Measurements from ENCODE around the gene ABCC1. TPM values are rescaled to one million over a fixed set of nuclear protein-coding genes. Genes with fewer than 3 reads are reported as not detected.

The ABCC1 gene
- total RNA-seq, 2 experiments from 2014 or later = 42.9 to 44.8 TPM

DNA sequence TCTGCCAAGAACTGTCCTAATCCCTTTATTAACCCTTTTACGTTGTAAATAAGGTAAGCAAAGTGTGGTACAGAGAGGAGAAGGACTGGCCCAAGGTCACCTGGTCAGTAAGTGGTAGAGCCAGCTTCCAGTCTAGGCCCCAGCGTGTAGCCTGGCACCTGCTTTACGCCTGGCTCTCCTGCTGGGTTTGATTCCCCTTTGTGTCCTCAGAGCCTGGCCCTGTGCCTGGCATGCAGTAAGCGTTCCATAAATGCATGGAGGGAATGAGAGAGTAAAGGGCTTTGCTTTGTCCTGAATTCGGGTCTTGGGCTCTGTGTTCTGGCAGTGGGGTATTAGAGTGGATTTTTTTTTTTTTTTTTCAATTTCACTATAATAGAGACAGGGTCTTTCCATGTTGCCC lies 62.7 kb downstream of the ABCC1 start:
- Mint-ChIP-seq H3K27ac (no peak overlapping the region), H3K9me3 (no peaks in the 10 kb centered on the region), H3K4me3 (no peak overlapping the region), H3K4me1 (ENCODE audit: low read depth) (peaks cover 9% of the 10 kb centered on the region), H3K36me3 (ENCODE audit: low read depth) (peaks cover 85% of the 10 kb centered on the region), H3K27me3 (no peaks in the 10 kb centered on the region)
- no peak for ATAC-seq (ENCODE audit: poor library complexity)
- CTCF ChIA-PET = no interaction called here
- Histone ChIP-seq H3K4me1 (ENCODE audit: insufficient read depth, low read length) (peaks cover 7% of the 10 kb centered on the region), H3K4me3 (ENCODE audit: low read length) (no peak overlapping the region), H3K9me3 (ENCODE audit: control insufficient read depth in 1 of 2, insufficient read depth in 1 of 2, low read length in 2 of 2) (no peaks in the 10 kb centered on the region), H3K36me3 (ENCODE audit: insufficient read depth, low read length) (peaks cover 67% of the 10 kb centered on the region), H3K27ac (ENCODE audit: low read depth in 1 of 2, low read length in 2 of 2) (no peak overlapping the region), H3K27me3 (ENCODE audit: control insufficient read depth in 1 of 2, insufficient read depth in 2 of 2, low read length in 2 of 2) (no peaks in the 10 kb centered on the region)
- TF ChIP-seq, protein P1, sequence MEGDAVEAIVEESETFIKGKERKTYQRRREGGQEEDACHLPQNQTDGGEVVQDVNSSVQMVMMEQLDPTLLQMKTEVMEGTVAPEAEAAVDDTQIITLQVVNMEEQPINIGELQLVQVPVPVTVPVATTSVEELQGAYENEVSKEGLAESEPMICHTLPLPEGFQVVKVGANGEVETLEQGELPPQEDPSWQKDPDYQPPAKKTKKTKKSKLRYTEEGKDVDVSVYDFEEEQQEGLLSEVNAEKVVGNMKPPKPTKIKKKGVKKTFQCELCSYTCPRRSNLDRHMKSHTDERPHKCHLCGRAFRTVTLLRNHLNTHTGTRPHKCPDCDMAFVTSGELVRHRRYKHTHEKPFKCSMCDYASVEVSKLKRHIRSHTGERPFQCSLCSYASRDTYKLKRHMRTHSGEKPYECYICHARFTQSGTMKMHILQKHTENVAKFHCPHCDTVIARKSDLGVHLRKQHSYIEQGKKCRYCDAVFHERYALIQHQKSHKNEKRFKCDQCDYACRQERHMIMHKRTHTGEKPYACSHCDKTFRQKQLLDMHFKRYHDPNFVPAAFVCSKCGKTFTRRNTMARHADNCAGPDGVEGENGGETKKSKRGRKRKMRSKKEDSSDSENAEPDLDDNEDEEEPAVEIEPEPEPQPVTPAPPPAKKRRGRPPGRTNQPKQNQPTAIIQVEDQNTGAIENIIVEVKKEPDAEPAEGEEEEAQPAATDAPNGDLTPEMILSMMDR (IDR thresholded peaks at IDR 0.05) = no peak
- POLR2A ChIA-PET = no interaction called here
- intact Hi-C loops (cut with DNase I, micrococcal nuclease) = no loop called here
- no peak for DNase-seq

DNA sequence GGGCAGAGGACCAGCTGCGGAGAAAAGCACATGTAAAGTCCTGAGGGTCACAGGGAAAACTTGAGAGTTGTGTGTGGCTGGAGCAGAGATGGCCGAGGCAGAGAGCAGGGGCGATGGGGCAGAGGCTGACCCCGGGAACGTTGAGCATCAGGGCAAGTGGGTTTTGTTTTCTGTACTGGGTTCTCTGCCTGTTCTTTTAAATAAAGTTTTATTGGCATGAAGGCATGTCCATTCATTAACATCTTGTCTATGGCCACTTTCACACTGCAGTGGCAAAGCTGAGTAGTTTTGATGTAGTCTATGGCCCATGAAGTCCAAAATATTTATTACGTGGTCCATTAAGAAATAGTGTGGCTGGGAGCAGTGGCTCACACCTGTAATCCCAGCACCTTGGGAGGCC lies 64.4 kb downstream of the ABCC1 start:
- ATAC-seq (ENCODE audit: poor library complexity) (no peak), DNase-seq (no peak)
- H3K4me1 Mint-ChIP-seq (ENCODE audit: low read depth) = no peaks in the 10 kb centered on the region
- no peaks in the 10 kb centered on the region for H3K9me3 Mint-ChIP-seq
- H3K36me3 Mint-ChIP-seq (ENCODE audit: low read depth) = peaks cover 93% of the 10 kb centered on the region
- TF ChIP-seq, protein P1 (IDR thresholded peaks at IDR 0.05) = no peak
- intact Hi-C loops (cut with DNase I, micrococcal nuclease) = no loop called here
- Histone ChIP-seq H3K4me3 (ENCODE audit: low read length) (no peak overlapping the region), H3K9me3 (ENCODE audit: control insufficient read depth in 1 of 2, insufficient read depth in 1 of 2, low read length in 2 of 2) (no peaks in the 10 kb centered on the region), H3K27me3 (ENCODE audit: control insufficient read depth in 1 of 2, insufficient read depth in 2 of 2, low read length in 2 of 2) (no peaks in the 10 kb centered on the region), H3K36me3 (ENCODE audit: insufficient read depth, low read length) (peaks cover 74% of the 10 kb centered on the region), H3K27ac (ENCODE audit: low read depth in 1 of 2, low read length in 2 of 2) (no peak overlapping the region), H3K4me1 (ENCODE audit: insufficient read depth, low read length) (no peaks in the 10 kb centered on the region)
- CTCF ChIA-PET = no interaction called here
- POLR2A ChIA-PET = no interaction called here
- H3K4me3 Mint-ChIP-seq = no peak overlapping the region
- H3K27ac Mint-ChIP-seq = no peak overlapping the region
- H3K27me3 Mint-ChIP-seq = no peaks in the 10 kb centered on the region

DNA sequence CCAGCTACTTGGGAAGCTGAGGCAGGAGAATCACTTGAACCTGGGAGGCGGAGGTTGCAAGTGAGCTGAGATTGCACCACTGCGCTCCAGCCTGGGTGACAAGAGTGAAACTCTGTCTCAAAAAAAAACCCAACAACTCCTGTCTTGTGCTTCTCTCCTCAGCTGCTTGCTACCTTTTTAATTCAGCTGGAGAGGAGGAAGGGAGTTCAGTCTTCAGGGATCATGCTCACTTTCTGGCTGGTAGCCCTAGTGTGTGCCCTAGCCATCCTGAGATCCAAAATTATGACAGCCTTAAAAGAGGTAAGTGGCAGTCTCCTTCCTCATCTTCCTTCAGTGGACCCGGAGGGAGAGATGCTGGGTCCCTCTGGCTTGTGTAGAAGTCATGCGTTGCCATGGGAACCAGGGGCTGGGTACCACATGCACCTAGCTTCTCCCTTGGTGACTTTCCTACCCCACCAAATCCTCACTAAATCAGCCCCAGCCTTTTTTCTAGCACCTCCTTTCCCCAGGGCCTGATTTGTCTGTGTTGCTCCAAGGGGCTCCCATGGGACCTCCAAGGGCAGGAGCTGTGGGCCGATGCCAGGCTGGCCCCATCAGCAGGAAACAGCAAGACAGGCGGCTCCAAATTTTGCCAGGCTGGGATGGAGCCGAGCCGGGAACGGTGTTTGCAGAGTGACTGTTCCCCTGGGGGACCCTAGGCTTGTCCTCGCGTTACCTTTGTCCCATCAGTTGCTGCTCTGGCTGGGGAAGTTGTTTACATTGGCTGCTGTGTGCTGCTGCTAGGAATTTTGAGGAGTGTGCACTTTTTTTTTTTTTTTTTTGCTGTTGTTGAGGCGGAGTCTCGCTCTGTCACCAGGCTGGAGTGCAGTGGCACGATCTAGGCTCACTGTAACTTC lies 65.2 kb downstream of the ABCC1 start:
- ChIA-PET CTCF (interaction anchor here (0.7 kb wide), 1 partner anchor 37 kb away, joined by 3 read pairs; no protein-coding TSS in a partner anchor), POLR2A (no interaction called here)
- no peak for DNase-seq
- no peak for ATAC-seq (ENCODE audit: poor library complexity)
- Mint-ChIP-seq H3K9me3 (no peaks in the 10 kb centered on the region), H3K4me1 (ENCODE audit: low read depth) (no peaks in the 10 kb centered on the region), H3K4me3 (no peak overlapping the region), H3K27ac (no peak overlapping the region), H3K36me3 (ENCODE audit: low read depth) (peaks cover 93% of the 10 kb centered on the region), H3K27me3 (no peaks in the 10 kb centered on the region)
- H3K27ac ChIP-seq (ENCODE audit: low read depth in 1 of 2, low read length in 2 of 2) = no peak overlapping the region
- H3K36me3 ChIP-seq (ENCODE audit: insufficient read depth, low read length) = peaks cover 74% of the 10 kb centered on the region
- H3K4me1 ChIP-seq (ENCODE audit: insufficient read depth, low read length) = no peaks in the 10 kb centered on the region
- H3K4me3 ChIP-seq (ENCODE audit: low read length) = no peak overlapping the region
- no peaks in the 10 kb centered on the region for H3K9me3 ChIP-seq (ENCODE audit: control insufficient read depth in 1 of 2, insufficient read depth in 1 of 2, low read length in 2 of 2)
- intact Hi-C loops (cut with DNase I, micrococcal nuclease) = no loop called here
- TF ChIP-seq, protein P1 (IDR thresholded peaks at IDR 0.05) = no peak
- H3K27me3 ChIP-seq (ENCODE audit: control insufficient read depth in 1 of 2, insufficient read depth in 2 of 2, low read length in 2 of 2) = no peaks in the 10 kb centered on the region

Data from CD4-positive, alpha-beta T cell (primary cell).